K562 (cell line): ENCODE measurements around the gene OR6S1. TPM values are rescaled to one million over a fixed set of nuclear protein-coding genes. Genes with fewer than 3 reads are reported as not detected.
A peak's percentile ranks its signal among the peaks of the same experiment; 100 is the strongest.

Experiments used
- CBFA2T2 ChIP-seq: fragments of 450-650 bp; conservative IDR thresholded peaks from 2 replicates; pipeline ENCODE4 v1.6.1; 2017; ENCODE audit warnings: mild to moderate bottlenecking
- CEBPB ChIP-seq: fragments of 450-650 bp; IDR thresholded peaks from 2 replicates; pipeline ENCODE4 v1.6.1; 2016; ENCODE audit warnings: missing genetic modification characterization, missing compliant biosample characterization
- CREBBP ChIP-seq: IDR thresholded peaks from one replicate; pipeline ENCODE4 v1.6.1; 2012; ENCODE audit warnings: low read depth, mild to moderate bottlenecking, control low read depth, inconsistent platforms, low read length
- CXXC5 ChIP-seq: fragments of 250-450 bp; sonication (Bioruptor Pico); IDR thresholded peaks from 2 replicates; pipeline ENCODE4 v1.8.0; 2022; ENCODE audit warnings: inconsistent platforms, mild to moderate bottlenecking, moderate library complexity
- DACH1 ChIP-seq: fragments of 450-650 bp; IDR thresholded peaks from 2 replicates; pipeline ENCODE4 v1.6.1; 2018; ENCODE audit not compliant: partially characterized antibody
- DDX20 ChIP-seq: fragments of 450-650 bp; IDR thresholded peaks from 2 replicates; pipeline ENCODE4 v1.6.1; 2016; ENCODE audit warnings: missing genetic modification characterization, low read depth, mild to moderate bottlenecking, missing compliant biosample characterization, moderate library complexity
- DMBX1 ChIP-seq: fragments of 250-450 bp; sonication (Bioruptor Pico); IDR thresholded peaks from 2 replicates; pipeline ENCODE4 v1.8.0; 2022; ENCODE audit warnings: inconsistent platforms, mild to moderate bottlenecking, moderate library complexity, borderline replicate concordance
- GTF2E2 ChIP-seq: fragments of 200-800 bp; sonication (Bioruptor generic); IDR thresholded peaks from 2 replicates; pipeline ENCODE4 v1.6.1; 2016; ENCODE audit warnings: missing genetic modification characterization, missing compliant biosample characterization
- HLTF ChIP-seq: fragments of 450-650 bp; IDR thresholded peaks from 2 replicates; pipeline ENCODE4 v1.6.1; 2016
- ILF3 ChIP-seq: fragments of 450-650 bp; IDR thresholded peaks from 2 replicates; pipeline ENCODE4 v1.6.1; 2018; ENCODE audit warnings: antibody characterized with exemption, mild to moderate bottlenecking, moderate library complexity, borderline replicate concordance
- KDM2B ChIP-seq: fragments of 250-450 bp; sonication (Bioruptor Pico); IDR thresholded peaks from 2 replicates; pipeline ENCODE4 v1.8.0; 2021; ENCODE audit warnings: mild to moderate bottlenecking, moderate library complexity
- NR2C2 ChIP-seq, 2 experiments: fragments of 200-800 bp in 1 of 2; sonication (Bioruptor generic) in 1 of 2; sonication (generic) in 1 of 2; formaldehyde crosslinking in 1 of 2; IDR thresholded peaks; 2 replicates each; pipeline versions ENCODE4 v1.6.1 to v1.8.0; 2016 to 2022; ENCODE audit warnings: mild to moderate bottlenecking in 1 of 2, missing compliant biosample characterization in 1 of 2, missing genetic modification characterization in 1 of 2, missing genetic modification reagents in 1 of 2
- NR3C1 ChIP-seq: sonication (generic); formaldehyde crosslinking; IDR thresholded peaks from 2 replicates; pipeline ENCODE4 v1.8.1; 2022; ENCODE audit warnings: missing genetic modification reagents
- PRMT5 ChIP-seq: sonication (generic); formaldehyde crosslinking; IDR thresholded peaks from 2 replicates; pipeline ENCODE4 v1.5.0; 2020; ENCODE audit warnings: missing genetic modification reagents
- SAFB ChIP-seq: fragments of 200-400 bp; formaldehyde crosslinking; IDR thresholded peaks from 2 replicates; pipeline ENCODE4 v1.6.1; 2017; ENCODE audit warnings: low read depth, low read length, borderline replicate concordance
- ZNF24 ChIP-seq: fragments of 450-650 bp; IDR thresholded peaks from 2 replicates; pipeline ENCODE4 v1.6.1; 2016
- ZNF561 ChIP-seq: fragments of 450-650 bp; formaldehyde crosslinking; conservative IDR thresholded peaks from 2 replicates; pipeline ENCODE4 v1.4.0; 2020; ENCODE audit warnings: mild to moderate bottlenecking, moderate library complexity
- ZNF589 ChIP-seq: fragments of 200-800 bp; sonication (Bioruptor generic); IDR thresholded peaks from 2 replicates; pipeline ENCODE4 v1.6.1; 2016; ENCODE audit warnings: low read depth, missing genetic modification characterization, missing compliant biosample characterization
- polyA plus RNA-seq, 8 experiments: library from polyadenylated mRNA; depleted of rRNA in 4 of 8; stranded (reverse) in 5 of 8; unstranded in 3 of 8; fragments of >200 nt; fragmentation: Nextera tagmentation in 2 of 8; fragmentation: Illumina TruSeq in 1 of 8; extraction: Ambion mirVana in 2 of 8; extraction: Trizol in 1 of 8; gene quantifications; 2 replicates each; pipeline versions ENCODE4 v1.2.1 to v1.2.3, GENCODE V29; 2011 to 2014; ENCODE audit warnings: inconsistent platforms in 1 of 8, missing spikeins in 1 of 8
- total RNA-seq, 7 experiments: library from RNA; depleted of rRNA in 6 of 7; stranded (reverse); fragments of >200 nt in 6 of 7; fragmentation: Illumina TruSeq in 2 of 7; extraction: Trizol in 2 of 7; gene quantifications; 2 replicates each; pipeline versions ENCODE4 v1.2.1 to v1.2.3, GENCODE V29; 2011 to 2021; ENCODE audit warnings: low replicate concordance in 1 of 7
- TF ChIP-seq, protein P1 (sequence below), 2 experiments: fragments of 450-650 bp in 1 of 2; sonication (generic) in 1 of 2; formaldehyde crosslinking in 1 of 2; IDR thresholded peaks in 1 of 2; conservative IDR thresholded peaks in 1 of 2; 2 replicates each; pipeline versions ENCODE4 v1.6.1 to v1.8.1; 2016 to 2023; ENCODE audit warnings: mild to moderate bottlenecking in 2 of 2, moderate library complexity in 2 of 2, inconsistent platforms in 1 of 2, missing genetic modification reagents in 1 of 2
- TF ChIP-seq, protein P2 (sequence below): fragments of 250-450 bp; sonication (Bioruptor Pico); IDR thresholded peaks from 2 replicates; pipeline ENCODE4 v1.4.0; 2020; ENCODE audit warnings: mild to moderate bottlenecking, moderate library complexity, borderline replicate concordance
- TF ChIP-seq, protein P3 (sequence below): IDR thresholded peaks from 3 replicates; pipeline ENCODE4 v1.6.1; 2011; ENCODE audit warnings: borderline replicate concordance, mild to moderate bottlenecking, moderate library complexity; ENCODE audit not compliant: insufficient read length; ENCODE audit errors: extremely low read depth

The OR6S1 gene
- total and polyA plus RNA-seq, 9 of the 15 experiments (the other 6 are each of a cell fraction or from before 2014, with no cell fraction given), result not detected

DNA sequence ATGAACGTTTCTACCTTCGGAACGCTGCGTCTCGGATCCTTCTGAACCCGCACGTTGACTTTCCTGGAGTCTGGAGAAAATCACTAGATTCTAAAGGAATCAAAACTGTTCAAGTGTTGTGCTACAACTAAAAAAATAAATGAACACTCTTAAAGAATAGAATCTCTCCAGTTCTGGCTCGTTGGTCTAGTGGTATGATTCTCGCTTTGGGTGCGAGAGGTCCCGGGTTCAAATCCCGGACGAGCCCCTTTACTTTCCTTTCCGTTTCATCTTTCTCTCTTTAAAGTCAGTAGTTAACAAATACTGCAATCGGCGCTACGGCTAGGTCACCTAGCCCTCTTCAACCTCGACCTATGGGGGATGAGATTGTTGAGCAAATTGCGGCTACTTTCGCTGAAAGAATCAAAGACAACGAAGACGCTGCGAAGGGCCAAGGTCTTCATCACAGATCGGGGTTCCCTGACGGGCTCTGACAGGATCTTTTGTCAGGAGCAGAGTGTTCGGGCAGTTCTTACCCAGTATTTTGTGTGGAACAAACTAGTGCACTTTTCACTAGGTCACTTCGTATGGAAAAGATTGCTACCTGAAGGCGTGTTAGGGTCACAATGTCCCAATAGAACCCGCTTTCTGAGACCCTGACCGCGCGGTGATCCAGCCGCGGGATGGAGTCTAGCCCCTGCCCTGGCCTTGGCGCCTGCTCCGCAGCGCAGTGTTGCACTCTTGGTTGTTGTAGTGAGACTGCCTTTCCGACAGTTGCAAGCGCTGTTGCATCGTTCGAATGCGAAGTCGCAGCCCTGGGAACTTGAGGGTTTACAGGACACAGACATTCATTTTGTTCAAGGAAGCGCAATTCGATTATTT is 8.4 kb downstream of the OR6S1 start (continued):
- TF ChIP-seq NR2C2 (CRISPR knock-in tag; IDR thresholded peaks at IDR 0.05), result no peak
- TF ChIP-seq NR2C2 (tag; IDR thresholded peaks at IDR 0.05), result peak; percentile 43; the same call in 1 of the 2 replicates
- no peak for TF ChIP-seq HLTF
- TF ChIP-seq ILF3, result no peak
- TF ChIP-seq KDM2B (CRISPR knock-in tag), result no peak
- TF ChIP-seq, protein P1, sequence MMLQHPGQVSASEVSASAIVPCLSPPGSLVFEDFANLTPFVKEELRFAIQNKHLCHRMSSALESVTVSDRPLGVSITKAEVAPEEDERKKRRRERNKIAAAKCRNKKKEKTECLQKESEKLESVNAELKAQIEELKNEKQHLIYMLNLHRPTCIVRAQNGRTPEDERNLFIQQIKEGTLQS (IDR thresholded peaks at IDR 0.05), result 0 out of 2 replicates have a peak, but pooled peaks have one; percentile 24
- TF ChIP-seq, protein P1 (CRISPR knock-in tag; conservative IDR thresholded peaks at IDR 0.05), result no peak
- TF ChIP-seq CBFA2T2, result no peak
- peak; percentile 60 for TF ChIP-seq CXXC5
- TF ChIP-seq, protein P2, sequence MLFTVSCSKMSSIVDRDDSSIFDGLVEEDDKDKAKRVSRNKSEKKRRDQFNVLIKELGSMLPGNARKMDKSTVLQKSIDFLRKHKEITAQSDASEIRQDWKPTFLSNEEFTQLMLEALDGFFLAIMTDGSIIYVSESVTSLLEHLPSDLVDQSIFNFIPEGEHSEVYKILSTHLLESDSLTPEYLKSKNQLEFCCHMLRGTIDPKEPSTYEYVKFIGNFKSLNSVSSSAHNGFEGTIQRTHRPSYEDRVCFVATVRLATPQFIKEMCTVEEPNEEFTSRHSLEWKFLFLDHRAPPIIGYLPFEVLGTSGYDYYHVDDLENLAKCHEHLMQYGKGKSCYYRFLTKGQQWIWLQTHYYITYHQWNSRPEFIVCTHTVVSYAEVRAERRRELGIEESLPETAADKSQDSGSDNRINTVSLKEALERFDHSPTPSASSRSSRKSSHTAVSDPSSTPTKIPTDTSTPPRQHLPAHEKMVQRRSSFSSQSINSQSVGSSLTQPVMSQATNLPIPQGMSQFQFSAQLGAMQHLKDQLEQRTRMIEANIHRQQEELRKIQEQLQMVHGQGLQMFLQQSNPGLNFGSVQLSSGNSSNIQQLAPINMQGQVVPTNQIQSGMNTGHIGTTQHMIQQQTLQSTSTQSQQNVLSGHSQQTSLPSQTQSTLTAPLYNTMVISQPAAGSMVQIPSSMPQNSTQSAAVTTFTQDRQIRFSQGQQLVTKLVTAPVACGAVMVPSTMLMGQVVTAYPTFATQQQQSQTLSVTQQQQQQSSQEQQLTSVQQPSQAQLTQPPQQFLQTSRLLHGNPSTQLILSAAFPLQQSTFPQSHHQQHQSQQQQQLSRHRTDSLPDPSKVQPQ (CRISPR knock-in tag), result no peak
- no peak for TF ChIP-seq CREBBP
- no peak for TF ChIP-seq NR3C1 (CRISPR knock-in tag)
- peak; percentile 38; the same call in 1 of the 2 replicates for TF ChIP-seq ZNF24
- TF ChIP-seq DMBX1 (CRISPR knock-in tag), result peak; percentile 37; the same call in 1 of the 2 replicates
- no peak for TF ChIP-seq PRMT5 (CRISPR knock-in tag)
- no peak for TF ChIP-seq DACH1
- TF ChIP-seq, protein P3, sequence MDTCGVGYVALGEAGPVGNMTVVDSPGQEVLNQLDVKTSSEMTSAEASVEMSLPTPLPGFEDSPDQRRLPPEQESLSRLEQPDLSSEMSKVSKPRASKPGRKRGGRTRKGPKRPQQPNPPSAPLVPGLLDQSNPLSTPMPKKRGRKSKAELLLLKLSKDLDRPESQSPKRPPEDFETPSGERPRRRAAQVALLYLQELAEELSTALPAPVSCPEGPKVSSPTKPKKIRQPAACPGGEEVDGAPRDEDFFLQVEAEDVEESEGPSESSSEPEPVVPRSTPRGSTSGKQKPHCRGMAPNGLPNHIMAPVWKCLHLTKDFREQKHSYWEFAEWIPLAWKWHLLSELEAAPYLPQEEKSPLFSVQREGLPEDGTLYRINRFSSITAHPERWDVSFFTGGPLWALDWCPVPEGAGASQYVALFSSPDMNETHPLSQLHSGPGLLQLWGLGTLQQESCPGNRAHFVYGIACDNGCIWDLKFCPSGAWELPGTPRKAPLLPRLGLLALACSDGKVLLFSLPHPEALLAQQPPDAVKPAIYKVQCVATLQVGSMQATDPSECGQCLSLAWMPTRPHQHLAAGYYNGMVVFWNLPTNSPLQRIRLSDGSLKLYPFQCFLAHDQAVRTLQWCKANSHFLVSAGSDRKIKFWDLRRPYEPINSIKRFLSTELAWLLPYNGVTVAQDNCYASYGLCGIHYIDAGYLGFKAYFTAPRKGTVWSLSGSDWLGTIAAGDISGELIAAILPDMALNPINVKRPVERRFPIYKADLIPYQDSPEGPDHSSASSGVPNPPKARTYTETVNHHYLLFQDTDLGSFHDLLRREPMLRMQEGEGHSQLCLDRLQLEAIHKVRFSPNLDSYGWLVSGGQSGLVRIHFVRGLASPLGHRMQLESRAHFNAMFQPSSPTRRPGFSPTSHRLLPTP, result peak; percentile 77
- no peak for TF ChIP-seq ZNF561 (CRISPR knock-in tag)
- TF ChIP-seq GTF2E2, result no peak
- no peak for TF ChIP-seq DDX20 (tag)
- TF ChIP-seq CEBPB (tag), result peak; percentile 43
- no peak for TF ChIP-seq SAFB
- no peak for TF ChIP-seq ZNF589 (CRISPR knock-in tag)
